HG03064 (cell line): Measurements from ENCODE around the gene KDM5B.
"Not testable (repeated sequence)": the region's sequence is repeated elsewhere in the genome, so short reads cannot be mapped to it uniquely, and the experiment has no call there.

ENCODE experiments used
- ATAC-seq: cut with Tn5 transposase; IDR thresholded peaks from one replicate; pipeline ENCODE4 v1.9.1; 2021; ENCODE audit warnings: low read depth; ENCODE audit not compliant: unreplicated experiment

KDM5B gene

DNA sequence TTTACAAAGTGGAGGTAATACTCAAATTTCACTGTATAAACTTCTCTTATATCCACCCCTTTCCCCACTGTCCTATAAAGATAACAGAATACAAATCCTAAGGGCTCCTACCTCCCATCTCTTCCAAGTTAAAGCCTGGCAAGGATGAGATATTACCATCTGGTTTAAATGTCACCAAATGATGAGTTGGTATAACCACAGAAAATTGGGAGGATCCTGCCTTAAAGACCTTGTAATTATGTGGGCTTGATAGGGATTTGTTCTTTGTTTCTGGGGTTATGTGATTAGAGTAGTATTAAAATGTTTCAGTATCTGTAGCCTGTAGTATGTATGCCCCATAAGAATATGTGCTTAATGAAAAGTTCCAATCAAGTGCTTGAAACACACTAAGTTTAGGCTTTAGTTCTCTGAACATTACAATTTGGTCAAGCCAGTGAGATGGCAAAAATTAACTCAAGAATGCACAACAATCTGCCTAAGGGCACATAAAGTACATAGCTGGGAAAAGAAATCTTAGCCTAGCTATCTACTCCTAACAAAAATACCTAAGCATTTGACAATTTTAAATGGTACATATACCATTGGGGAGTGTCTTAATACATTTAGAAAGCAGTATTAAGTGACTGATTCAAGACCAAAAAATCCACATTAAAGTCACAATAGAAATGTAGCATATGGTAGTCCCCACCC, 14.0 kb downstream of the KDM5B start:
- no peak for ATAC-seq

DNA sequence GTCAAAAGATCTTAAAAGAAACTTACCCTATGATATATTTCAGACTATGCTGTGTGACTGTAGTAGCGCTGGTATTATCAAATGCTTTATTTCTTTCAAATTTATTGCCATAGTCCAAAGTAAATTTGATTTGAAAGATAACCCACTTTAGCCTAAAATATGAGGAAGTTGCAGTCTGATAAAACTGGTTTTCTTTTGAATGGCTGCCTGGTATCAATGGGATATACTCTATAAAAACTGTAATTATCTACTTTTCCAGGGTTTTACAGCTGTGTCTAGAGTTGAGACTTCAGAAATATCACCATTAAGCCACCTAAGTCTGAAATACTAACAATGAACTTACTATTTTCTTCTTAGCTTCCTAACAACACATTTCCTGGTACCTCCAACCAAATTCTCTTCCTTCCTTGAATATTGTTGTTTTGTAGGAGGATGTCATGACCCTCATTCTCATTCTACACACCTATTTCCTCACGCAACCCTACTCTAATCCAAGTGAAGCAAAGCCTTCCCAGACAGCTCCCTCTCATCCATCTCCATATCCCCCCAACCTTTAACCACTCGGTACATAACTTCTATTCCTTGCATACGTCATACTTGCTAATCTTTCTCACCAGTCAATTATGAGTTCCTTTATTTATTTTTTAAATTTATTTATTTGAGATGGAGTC, 17.0 kb downstream of the KDM5B start:
- no peak for ATAC-seq

DNA sequence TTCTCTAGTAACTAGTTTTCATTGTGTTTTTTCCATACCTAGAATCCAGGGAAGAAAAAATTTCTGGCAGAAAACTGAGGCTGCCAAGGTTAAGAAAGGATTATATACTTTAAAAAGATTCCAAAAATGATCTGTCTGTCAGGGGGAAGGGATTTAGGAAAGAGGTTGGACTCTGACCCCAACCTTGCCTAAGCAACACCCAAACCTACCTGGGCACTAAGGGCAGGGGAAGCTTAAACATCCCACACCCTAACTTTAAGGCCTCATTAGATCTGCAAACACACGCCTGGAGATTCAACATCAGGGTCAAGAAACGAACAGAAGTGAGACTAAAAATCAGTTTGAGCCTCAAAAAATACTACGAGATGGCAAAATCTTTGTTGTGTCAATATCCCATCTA, 19.4 kb downstream of the KDM5B start:
- ATAC-seq = no peak

DNA sequence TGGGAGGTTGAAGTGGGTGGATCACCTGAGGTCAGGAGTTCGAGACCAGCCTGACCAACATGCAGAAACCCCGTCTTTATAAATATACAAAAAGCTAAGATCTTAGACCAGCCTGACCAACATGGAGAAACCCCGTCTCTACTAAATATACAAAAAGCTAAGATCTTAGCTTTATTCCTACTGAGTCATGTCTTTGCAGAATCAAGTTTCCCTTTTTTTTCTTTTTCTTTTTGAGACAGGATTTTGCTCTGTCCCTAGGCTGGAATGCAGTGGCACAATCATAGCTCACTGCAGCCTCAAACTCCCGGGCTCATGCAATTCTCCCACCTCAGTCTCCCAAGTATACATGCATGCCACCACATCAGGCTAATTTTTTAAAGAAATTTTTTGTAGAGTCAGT, 21.4 kb downstream of the KDM5B start:
- ATAC-seq = no peak

DNA sequence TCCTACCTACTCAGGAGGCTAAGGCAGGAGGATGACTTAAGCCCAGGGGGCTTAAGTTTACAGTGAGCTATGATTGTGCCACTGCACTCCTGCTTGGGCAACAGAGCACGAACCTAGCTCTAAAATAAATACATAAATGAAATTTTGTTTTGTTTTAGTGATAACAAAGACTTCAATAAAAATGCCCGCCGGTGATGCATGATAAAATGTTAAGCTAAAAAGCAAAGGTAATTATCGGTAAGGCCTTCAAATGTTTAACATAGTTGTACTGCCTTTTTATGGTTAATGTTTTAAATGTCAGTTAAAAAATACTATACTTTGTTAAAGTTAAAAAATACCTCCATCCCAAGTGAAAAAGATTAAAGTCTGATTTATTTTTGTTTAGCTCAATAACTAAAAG, 27.0 kb downstream of the KDM5B start:
- no peak for ATAC-seq

DNA sequence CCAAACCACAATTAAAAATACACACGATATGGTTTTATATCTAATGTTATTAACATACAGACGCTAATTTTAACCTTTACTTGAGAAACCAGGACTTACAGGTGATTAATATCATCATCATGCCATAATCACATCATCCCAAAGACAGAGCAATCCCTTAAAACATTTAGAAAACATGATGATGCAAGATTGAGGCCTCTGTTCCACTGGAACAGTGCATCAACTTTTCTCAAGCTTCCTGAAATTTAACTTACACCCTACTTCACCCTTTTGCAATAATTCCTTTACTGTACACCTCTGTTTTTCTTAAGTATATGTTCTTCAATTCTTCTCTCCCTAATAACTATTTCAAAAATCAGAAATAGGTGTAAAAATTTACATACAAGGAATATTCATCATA, 38.1 kb downstream of the KDM5B start:
- ATAC-seq = no peak

DNA sequence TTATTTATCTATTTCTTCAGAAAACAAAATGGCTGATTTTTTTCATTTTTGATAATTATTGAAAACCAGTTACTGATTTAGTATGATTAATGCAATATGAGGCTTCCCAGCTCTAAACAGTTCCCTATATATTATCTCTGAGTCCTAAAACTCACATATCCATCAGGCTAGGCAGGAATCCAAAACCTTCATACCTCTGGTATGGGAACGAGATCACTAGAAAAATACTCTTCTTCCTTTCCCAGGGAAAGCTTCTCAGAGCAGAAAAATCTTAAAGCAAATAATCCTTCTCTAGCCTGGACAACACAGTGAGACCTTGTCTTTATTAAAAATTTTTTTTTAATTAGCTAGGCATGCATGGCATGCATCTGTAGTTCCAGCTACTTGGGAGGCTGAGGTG, 42.5 kb downstream of the KDM5B start:
- ATAC-seq = no peak

DNA sequence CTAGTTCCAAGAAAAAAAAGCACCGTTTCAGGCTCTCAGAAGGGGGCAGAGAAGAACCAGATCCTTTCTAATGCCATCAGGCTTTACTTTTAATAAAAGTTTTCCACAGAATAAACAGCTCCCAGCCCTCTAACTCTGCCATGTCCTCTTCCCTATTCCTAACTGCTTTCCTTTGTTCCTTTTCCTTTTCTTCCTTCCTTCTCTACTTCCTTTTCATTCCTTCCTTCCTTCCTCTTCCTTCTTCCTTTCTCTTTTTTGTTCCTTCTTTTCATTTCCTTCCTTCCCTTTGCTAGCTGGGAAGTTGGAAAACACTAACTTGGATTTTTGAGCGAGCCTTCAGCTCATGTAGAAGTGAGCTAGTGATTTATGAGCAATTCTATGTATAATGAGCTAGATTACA, 46.2 kb downstream of the KDM5B start:
- ATAC-seq = no peak

DNA sequence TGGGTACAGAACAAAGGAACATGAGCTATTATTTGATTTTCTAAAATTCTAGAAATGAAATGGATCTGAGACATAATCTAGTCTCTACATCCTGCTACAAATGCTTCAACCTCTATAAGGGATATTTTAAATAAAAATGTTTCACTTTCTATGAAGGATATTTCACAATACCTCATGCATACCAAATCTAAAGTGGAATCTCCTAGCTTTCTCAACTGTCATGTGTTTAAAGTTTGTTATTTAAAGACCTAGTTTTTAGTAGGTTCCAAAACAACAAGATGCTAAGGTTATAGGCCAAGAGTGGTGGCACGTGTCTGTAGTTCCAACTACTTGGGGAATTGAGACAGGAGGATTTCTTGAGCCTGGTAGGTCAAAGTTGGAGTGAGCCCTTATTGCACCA, 47.6 kb downstream of the KDM5B start:
- ATAC-seq = no peak

DNA sequence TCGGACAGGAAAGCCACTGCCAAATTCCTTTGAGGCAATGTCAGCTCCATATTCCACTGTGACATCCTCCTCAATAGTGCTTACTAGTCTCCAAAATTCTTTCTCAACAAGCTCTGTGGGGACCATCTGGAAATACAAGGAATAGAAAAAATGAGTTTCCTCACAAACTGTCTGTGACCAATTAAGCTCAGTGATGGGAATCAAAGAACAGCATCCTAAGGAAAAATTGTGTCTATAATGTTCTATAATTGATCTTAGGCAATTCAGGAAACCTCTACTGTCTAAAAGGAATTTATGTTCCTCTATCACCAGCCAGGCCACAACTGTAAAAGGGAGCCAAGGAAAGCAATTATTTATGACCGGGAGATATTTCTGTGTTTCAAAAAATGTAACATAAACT, 51.8 kb downstream of the KDM5B start:
- ATAC-seq = no peak

DNA sequence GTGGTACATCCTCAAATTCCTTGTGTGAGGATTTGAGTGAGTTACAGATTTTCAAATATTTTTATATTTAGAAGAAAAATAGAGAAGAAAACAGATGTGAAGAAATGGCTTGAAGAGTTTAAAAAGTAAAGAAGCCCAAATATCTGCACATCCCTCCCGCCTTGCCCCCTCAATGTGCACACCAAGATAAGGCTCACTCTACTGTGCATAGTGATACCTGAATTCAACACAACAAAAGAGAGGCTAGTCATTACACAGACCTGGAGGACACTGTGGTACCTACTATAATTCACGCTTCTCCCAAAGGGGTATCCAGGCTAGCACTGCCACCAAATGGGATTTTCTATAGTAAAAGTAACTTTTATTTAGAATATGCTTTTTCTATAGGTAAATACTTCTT, 53.9 kb downstream of the KDM5B start:
- ATAC-seq = no peak

DNA sequence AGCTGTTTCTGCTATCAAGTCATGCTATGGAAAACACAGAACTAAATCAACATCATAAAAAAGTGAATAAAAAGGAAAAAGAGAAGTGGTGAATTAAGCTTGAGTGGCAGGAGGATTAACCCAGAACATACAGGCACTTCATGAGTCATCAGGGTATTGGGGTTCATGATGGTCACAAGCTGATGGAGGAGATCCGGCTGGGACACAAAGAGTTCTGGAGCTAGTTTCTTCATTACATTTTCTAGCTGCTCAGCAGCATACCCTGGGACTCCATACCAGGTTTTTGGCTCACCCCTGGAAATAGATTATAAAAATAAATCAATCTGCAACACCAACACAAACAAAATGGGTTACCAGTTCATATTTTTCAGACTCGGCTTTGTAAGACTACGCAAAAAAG, 55.4 kb downstream of the KDM5B start:
- ATAC-seq = no peak

DNA sequence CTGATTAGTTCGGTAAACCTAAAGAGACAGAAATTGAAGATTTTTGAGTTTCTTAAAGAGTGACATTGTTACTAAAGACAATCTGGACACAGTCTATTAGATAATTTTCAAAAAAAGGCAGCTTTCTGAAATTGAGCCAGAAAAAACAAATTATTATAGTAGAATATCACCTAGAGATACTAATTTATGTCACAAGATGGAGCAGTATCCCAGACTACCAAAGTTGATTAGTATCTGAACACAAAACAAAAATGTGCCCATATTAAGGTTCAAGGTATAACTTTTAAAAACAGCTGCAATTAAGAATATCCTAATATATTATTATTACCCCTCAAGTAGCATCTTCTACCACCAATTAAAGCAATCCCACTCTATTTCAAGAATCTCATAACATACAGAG, 57.5 kb downstream of the KDM5B start:
- no peak for ATAC-seq

DNA sequence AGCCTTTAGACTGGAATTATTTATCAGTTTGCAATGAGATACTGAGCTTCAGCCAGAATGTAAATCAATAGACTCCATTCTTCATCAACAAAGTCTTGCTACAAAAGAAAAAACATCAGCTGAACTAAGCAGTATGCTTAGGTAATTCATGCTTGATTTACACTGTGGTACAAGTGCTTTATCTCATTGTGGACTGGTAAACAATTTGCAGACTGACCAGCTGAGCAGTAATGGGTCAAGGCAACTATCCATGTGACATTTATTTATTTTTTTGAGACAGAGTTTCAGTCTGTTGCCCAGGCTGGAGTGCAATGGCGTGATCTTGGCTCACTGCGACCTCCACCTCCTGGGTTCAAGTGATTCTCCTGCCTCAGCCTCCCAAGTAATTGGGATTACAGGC, 58.2 kb downstream of the KDM5B start:
- ATAC-seq = no peak

DNA sequence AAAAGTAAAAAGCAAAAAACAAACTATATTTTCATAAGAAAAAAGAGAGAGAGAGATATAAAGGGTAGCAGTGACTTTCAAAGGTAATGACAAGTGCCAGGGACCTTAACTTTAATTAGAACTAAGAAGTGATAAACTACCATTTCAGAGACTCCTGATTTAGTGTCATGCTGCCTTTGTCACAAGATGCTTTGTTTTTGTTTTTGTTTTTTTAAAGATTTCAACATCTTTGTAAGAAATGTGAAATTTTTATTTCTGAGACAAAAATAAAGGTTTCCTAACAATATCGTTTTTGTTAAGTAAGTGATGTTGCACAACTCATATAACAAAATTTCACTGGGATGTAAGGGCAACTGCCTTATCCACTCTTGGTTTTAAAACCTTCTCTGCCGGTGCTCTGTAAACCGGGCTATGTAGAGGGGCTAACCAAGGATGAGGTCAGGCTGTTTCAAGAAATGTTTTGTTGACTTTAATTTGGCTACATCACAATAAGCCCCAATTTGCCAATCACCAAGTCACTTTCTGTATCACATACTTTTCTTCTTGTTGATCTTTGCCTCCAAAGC, 62.8 kb downstream of the KDM5B start:
- ATAC-seq = no peak

DNA sequence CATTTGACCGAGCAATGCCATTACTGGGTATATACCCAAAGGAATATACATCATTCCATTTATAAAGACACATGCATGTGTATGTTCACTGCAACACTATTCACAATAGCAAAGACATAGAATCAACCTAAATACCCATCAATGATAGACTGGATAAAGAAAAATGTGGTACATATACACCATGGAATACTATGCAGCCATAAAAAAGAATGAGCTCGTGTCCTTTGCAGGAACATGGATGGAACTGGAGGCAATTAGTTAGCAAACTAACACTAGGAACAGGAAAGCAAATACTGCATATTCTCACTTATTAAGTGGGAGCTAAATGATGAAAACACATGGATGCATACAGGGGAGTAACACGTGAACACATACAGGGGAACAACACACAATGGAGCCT, 63.5 kb downstream of the KDM5B start:
- not testable (repeated sequence) for ATAC-seq

DNA sequence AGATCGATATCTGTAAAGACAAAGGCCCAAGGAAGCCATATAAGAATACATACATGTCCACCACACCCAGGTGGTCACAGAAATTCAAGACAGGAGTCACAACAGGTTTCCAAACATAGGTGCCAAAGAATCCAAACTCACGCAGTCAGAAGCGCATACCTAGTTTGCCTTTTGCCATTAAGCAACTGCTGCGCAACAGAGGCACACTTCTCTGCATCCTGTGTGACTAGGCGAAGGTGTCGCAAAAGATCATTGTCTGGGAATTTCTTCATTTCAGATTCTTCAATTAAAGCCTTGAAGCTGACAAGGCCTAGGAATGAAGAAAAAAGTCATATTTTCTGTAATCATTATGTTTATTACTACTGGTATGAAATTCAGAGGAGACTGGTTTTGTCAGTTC, 65.7 kb downstream of the KDM5B start:
- no peak for ATAC-seq

DNA sequence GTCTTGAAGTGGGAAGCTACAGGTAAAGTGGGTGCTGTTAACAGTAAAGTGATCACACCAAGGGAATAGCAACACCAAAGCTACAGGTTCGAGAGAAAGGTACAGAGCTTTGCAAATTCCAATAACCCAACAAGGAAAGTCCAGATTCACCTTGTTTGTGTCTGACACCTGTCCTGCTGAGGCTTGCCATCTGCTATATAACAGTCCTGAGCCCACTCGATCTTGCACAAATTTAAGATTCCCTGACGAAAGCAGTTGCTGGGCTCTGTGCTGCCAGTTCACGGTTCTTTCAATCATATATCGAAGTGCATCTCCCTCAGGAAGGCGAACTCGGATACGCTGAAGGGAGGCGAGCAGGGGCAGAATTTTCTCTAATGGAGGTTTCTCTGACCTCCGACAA, 75.0 kb downstream of the KDM5B start:
- ATAC-seq = no peak

DNA sequence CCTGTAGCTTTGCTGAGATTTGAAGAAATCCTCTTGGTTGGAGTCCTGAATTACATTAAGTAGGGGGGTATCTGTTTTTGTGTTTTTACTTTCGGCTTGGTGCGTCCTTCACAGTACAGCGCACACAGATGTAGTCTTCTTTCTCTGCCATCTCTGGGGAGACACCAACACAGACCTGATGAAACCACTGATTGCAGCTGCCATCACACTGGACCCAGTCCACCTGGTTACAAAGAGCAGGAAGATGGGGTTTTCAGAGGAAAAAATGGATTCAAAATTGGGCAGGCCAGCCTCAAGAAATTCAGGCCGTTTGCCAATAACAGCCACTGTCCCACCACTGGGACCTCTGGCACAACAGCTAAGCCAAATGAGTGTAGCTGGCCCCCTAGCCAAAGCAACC, 79.3 kb downstream of the KDM5B start:
- ATAC-seq = no peak

DNA sequence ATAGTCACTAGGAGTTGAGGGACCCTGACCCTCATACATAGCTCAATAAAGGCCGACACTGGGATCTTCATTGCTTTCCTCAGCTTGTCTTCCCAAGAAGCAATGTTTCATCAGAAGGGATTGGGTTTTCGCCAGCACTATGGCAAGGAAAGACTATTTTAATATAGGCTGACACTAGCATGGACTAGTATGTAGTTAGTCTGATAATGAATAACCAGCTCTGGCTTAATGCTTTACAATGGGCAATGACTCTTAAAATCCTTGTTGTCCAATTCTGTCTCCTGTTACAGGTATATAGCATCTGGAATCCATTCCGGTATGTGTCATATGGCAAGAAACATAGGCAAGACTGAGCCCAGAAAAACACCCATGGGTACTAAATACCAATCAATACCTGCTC, 82.7 kb downstream of the KDM5B start:
- no peak for ATAC-seq

DNA sequence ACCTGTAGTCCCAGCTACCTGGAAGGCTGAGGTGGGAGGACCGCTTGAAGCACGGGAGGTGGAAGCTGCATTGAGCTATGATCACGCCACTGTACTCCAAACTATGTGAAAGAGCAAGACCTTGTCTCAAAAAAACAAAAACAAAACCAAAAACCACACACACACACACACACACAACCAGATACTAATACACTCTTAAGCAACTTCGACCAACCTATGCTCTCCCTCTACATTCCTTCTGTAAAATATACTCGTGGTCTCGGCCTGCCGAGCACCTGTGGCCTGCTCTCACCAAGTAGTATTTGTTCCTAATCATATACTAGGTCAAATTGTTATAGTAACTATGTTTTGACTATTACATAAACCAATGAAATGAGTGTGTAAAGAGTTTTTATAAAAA, 84.5 kb downstream of the KDM5B start:
- no peak for ATAC-seq

DNA sequence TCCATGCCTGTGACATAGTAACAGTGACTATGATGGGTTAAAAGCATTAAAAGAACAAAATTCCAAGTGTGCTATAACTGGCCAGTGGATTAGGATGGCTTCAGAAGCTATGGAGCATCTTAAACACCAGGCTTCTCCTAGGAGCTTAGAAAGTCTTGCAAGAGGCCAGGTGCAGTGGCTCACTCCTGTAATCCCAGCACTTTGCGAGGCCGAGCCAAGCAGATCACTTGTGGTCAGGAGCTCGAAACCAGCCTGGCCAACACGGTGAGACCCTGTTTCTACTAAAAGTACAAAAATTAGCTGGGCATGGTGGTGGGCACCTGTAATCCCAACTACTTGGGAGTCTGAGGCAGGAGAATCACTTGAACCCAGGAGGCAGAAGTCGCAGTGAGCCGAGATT, 85.2 kb downstream of the KDM5B start:
- not testable (repeated sequence) for ATAC-seq
